Neural cell (in vitro differentiated cells): ENCODE measurements around the gene AFMID. TPM values are rescaled to one million over a fixed set of nuclear protein-coding genes. Genes with fewer than 3 reads are reported as not detected.
"Not testable (repeated sequence)": the region's sequence is repeated elsewhere in the genome, so short reads cannot be mapped to it uniquely, and the experiment has no call there.

ENCODE experiments used
- H2AFZ ChIP-seq: fragments of 200-600, 300-800 bp; sonication (generic), shearing (Covaris generic); 2 replicates; pipeline ENCODE4 v1.6.0; 2014; ENCODE audit warnings: low read depth, mild to moderate bottlenecking, antibody characterized with exemption, low read length, moderate library complexity
- H3F3A ChIP-seq: fragments of 200-600 bp; shearing (Covaris generic); 2 replicates; pipeline ENCODE4 v1.6.1; 2016; ENCODE audit warnings: mild to moderate bottlenecking, moderate library complexity, mixed read lengths, antibody characterized with exemption, low read length; ENCODE audit not compliant: insufficient read depth, poor library complexity, severe bottlenecking
- H3K27ac ChIP-seq: fragments of 200-600, 300-800 bp; sonication (generic), shearing (Covaris generic); 2 replicates; pipeline ENCODE4 v1.5.1; 2014; ENCODE audit warnings: mild to moderate bottlenecking, low read length, moderate library complexity
- H3K27me3 ChIP-seq: fragments of 300-800, 200-600 bp; sonication (generic), shearing (Covaris generic); 2 replicates; pipeline ENCODE4 v1.6.0; 2014; ENCODE audit warnings: mild to moderate bottlenecking, low read depth, low read length, moderate library complexity; ENCODE audit not compliant: insufficient read depth
- H3K36me3 ChIP-seq: fragments of 300-800, 200-600 bp; sonication (generic), shearing (Covaris generic); 2 replicates; pipeline ENCODE4 v1.5.1; 2014; ENCODE audit warnings: mild to moderate bottlenecking, antibody characterized with exemption, low read length, moderate library complexity; ENCODE audit not compliant: insufficient read depth
- H3K4me2 ChIP-seq: fragments of 300-800, 200-600 bp; sonication (generic), shearing (Covaris generic); 2 replicates; pipeline ENCODE4 v1.6.0; 2014; ENCODE audit warnings: mild to moderate bottlenecking, low read length
- H3K4me3 ChIP-seq: fragments of 300-800, 200-600 bp; sonication (generic), shearing (Covaris generic); 2 replicates; pipeline ENCODE4 v1.5.1; 2014; ENCODE audit warnings: mild to moderate bottlenecking, low read length, moderate library complexity
- H3K79me2 ChIP-seq: fragments of 200-600 bp; shearing (Covaris generic); replicated peaks from 2 replicates; pipeline ENCODE4 v1.6.0; 2014; ENCODE audit warnings: mild to moderate bottlenecking, low read length, moderate library complexity; ENCODE audit not compliant: insufficient read depth
- H3K9ac ChIP-seq: fragments of 300-800, 200-600 bp; sonication (generic), shearing (Covaris generic); 2 replicates; pipeline ENCODE4 v1.6.1; 2016; ENCODE audit warnings: mild to moderate bottlenecking, low read length, mixed read lengths
- H3K9me2 ChIP-seq: fragments of 200-600 bp; shearing (Covaris generic); 2 replicates; pipeline ENCODE4 v1.6.1; 2016; ENCODE audit warnings: mild to moderate bottlenecking, low read length, mixed read lengths; ENCODE audit not compliant: insufficient read depth
- H3K9me3 ChIP-seq: fragments of 200-600, 300-800 bp; sonication (generic), shearing (Covaris generic); 2 replicates; pipeline ENCODE4 v1.6.1; 2016; ENCODE audit warnings: mild to moderate bottlenecking, mixed run types, low read length, moderate library complexity, mixed read lengths
- H4K20me1 ChIP-seq: fragments of 200-600 bp; shearing (Covaris generic); 2 replicates; pipeline ENCODE4 v1.6.1; 2016; ENCODE audit warnings: mild to moderate bottlenecking, mixed run types; ENCODE audit not compliant: insufficient read depth
- EP300 ChIP-seq: fragments of 450-650 bp; conservative IDR thresholded peaks from 2 replicates; pipeline ENCODE4 v1.6.1; 2014; ENCODE audit warnings: antibody characterized with exemption, mild to moderate bottlenecking, moderate library complexity; ENCODE audit not compliant: poor library complexity, severe bottlenecking
- EZH2 ChIP-seq: fragments of 200-600, 300-800 bp; shearing (Covaris generic), sonication (generic); IDR thresholded peaks from 2 replicates; pipeline ENCODE4 v1.6.1; 2014; ENCODE audit warnings: antibody characterized with exemption, low read length, borderline replicate concordance, mild to moderate bottlenecking; ENCODE audit not compliant: insufficient read depth, poor library complexity, severe bottlenecking
- MXI1 ChIP-seq: fragments of 450-650 bp; conservative IDR thresholded peaks from 2 replicates; pipeline ENCODE4 v1.6.1; 2014; ENCODE audit warnings: antibody characterized with exemption, mild to moderate bottlenecking; ENCODE audit not compliant: poor library complexity, severe bottlenecking
- POLR2AphosphoS5 ChIP-seq: IDR thresholded peaks from 2 replicates; pipeline ENCODE4 v1.6.1; 2012
- RAD21 ChIP-seq: fragments of 450-650 bp; conservative IDR thresholded peaks from 2 replicates; pipeline ENCODE4 v1.6.1; 2014; ENCODE audit warnings: antibody characterized with exemption, mild to moderate bottlenecking, moderate library complexity
- REST ChIP-seq: IDR thresholded peaks from 2 replicates; pipeline ENCODE4 v1.6.1; 2012; ENCODE audit warnings: borderline replicate concordance
- SMC3 ChIP-seq: fragments of 450-650 bp; conservative IDR thresholded peaks from 2 replicates; pipeline ENCODE4 v1.6.1; 2014; ENCODE audit warnings: antibody characterized with exemption, mild to moderate bottlenecking, moderate library complexity; ENCODE audit not compliant: poor library complexity
- TAF1 ChIP-seq: IDR thresholded peaks from 2 replicates; pipeline ENCODE4 v1.6.1; 2012; ENCODE audit warnings: low read depth
- polyA plus RNA-seq: library from polyadenylated mRNA; depleted of rRNA; stranded (reverse); fragments of >200 nt; gene quantifications from 2 replicates; pipeline ENCODE4 v1.2.3, GENCODE V29; 2014
- TF ChIP-seq, protein P1 (sequence below): fragments of 450-650 bp; IDR thresholded peaks from 2 replicates; pipeline ENCODE4 v1.5.1; 2014; ENCODE audit warnings: antibody characterized with exemption, mild to moderate bottlenecking, moderate library complexity; ENCODE audit not compliant: poor library complexity, severe bottlenecking

Gene AFMID
- polyA plus RNA-seq, 1 donor from 2014 or later, result 15.8 TPM

- Histone ChIP-seq H2AFZ (no peak overlapping the region), H4K20me1 (no peaks in the 10 kb centered on the region), H3K4me2 (no peak overlapping the region), H3K27ac (no peak overlapping the region), H3K4me3 (no peak overlapping the region), H3K79me2 (no peaks in the 10 kb centered on the region), H3K9ac (no peak overlapping the region), H3F3A (no peaks in the 10 kb centered on the region), H3K9me2 (no peaks in the 10 kb centered on the region), H3K9me3 (no peaks in the 10 kb centered on the region), H3K36me3 (no peaks in the 10 kb centered on the region), H3K27me3 (peaks cover 29% of the 10 kb centered on the region)
- TF ChIP-seq RAD21 (no peak), MXI1 (no peak), POLR2AphosphoS5 (no peak), SMC3 (no peak), TAF1 (no peak)
These were observed 47.2 kb downstream of the AFMID start for GRCh38 chr17:78234261-78234865.

GRCh38 chr17:78235022-78235421 is 47.9 kb downstream of the AFMID start:
- H3K27me3 ChIP-seq, result peaks cover 29% of the 10 kb centered on the region
- H2AFZ ChIP-seq, H3F3A ChIP-seq, H3K9me3 ChIP-seq, H4K20me1 ChIP-seq, H3K4me3 ChIP-seq, H3K9ac ChIP-seq, H3K36me3 ChIP-seq, H3K79me2 ChIP-seq, H3K9me2 ChIP-seq, H3K27ac ChIP-seq, H3K4me2 ChIP-seq: not testable (repeated sequence)

DNA sequence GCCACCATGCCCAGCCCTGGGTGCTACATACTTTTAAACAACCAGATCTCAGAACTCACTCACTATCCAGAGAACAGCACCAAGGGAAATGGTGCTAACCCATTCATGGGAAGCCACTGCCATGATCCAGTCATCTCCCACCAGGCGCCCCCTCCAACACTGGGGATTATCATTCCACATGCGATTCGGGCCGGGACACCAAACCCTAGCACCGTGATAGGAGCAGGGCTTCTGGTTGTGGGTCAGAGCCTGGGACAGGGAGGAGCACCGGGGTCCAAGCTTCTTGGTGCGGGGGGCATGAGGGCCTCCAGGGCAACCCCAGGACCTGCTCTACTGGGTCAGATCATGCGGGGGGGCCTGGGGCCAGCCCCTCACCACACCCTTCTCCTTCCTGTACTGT is 48.7 kb downstream of the AFMID start:
- Histone ChIP-seq H3K27me3 (peaks cover 22% of the 10 kb centered on the region), H4K20me1 (no peaks in the 10 kb centered on the region), H3K9me2 (no peaks in the 10 kb centered on the region), H3F3A (no peaks in the 10 kb centered on the region), H3K36me3 (no peaks in the 10 kb centered on the region), H3K27ac (no peak overlapping the region), H2AFZ (no peak overlapping the region), H3K9ac (no peak overlapping the region), H3K4me2 (no peak overlapping the region), H3K79me2 (no peaks in the 10 kb centered on the region), H3K4me3 (no peak overlapping the region), H3K9me3 (no peaks in the 10 kb centered on the region)
- TF ChIP-seq EP300 (no peak), EZH2 (no peak), POLR2AphosphoS5 (no peak), SMC3 (no peak), MXI1 (no peak), TAF1 (no peak), REST (no peak)
- TF ChIP-seq, protein P1, sequence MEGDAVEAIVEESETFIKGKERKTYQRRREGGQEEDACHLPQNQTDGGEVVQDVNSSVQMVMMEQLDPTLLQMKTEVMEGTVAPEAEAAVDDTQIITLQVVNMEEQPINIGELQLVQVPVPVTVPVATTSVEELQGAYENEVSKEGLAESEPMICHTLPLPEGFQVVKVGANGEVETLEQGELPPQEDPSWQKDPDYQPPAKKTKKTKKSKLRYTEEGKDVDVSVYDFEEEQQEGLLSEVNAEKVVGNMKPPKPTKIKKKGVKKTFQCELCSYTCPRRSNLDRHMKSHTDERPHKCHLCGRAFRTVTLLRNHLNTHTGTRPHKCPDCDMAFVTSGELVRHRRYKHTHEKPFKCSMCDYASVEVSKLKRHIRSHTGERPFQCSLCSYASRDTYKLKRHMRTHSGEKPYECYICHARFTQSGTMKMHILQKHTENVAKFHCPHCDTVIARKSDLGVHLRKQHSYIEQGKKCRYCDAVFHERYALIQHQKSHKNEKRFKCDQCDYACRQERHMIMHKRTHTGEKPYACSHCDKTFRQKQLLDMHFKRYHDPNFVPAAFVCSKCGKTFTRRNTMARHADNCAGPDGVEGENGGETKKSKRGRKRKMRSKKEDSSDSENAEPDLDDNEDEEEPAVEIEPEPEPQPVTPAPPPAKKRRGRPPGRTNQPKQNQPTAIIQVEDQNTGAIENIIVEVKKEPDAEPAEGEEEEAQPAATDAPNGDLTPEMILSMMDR, result no peak
